HL-60 (cell line): ENCODE measurements around the gene IGF1.

Experiments
- GABPA ChIP-seq: IDR thresholded peaks from 2 replicates; pipeline ENCODE4 v1.6.1; 2012; ENCODE audit warnings: low read depth
- TF ChIP-seq, protein P1 (sequence below): IDR thresholded peaks from one replicate; pipeline ENCODE4 v1.5.1; 2011; ENCODE audit warnings: low read length, control low read depth, inconsistent platforms; ENCODE audit not compliant: insufficient read depth

DNA sequence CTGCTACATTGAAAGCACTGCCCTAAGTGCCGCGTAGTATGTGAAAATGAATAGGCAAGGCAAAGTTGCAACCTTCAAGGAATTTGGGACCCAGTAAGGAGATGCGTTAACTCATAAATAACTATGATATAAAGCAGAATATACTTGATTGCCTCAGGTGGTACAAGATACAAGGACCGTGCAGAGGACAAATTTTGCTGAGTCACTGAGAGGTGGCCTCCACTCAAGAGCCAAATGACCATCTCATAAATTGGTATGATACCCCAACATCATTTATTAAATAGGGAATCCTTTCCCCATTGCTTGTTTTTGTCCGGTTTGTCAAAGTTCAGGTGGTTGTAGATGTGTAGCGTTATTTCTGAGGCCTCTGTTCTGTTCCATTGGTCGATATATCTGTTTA, 35.7 kb downstream of the IGF1 start:
- TF ChIP-seq, protein P1, sequence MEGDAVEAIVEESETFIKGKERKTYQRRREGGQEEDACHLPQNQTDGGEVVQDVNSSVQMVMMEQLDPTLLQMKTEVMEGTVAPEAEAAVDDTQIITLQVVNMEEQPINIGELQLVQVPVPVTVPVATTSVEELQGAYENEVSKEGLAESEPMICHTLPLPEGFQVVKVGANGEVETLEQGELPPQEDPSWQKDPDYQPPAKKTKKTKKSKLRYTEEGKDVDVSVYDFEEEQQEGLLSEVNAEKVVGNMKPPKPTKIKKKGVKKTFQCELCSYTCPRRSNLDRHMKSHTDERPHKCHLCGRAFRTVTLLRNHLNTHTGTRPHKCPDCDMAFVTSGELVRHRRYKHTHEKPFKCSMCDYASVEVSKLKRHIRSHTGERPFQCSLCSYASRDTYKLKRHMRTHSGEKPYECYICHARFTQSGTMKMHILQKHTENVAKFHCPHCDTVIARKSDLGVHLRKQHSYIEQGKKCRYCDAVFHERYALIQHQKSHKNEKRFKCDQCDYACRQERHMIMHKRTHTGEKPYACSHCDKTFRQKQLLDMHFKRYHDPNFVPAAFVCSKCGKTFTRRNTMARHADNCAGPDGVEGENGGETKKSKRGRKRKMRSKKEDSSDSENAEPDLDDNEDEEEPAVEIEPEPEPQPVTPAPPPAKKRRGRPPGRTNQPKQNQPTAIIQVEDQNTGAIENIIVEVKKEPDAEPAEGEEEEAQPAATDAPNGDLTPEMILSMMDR = no peak
- TF ChIP-seq GABPA = no peak
